Activated CD4-positive, alpha-beta T cell treated with anti-CD3 and anti-CD28 coated beads, Interleukin-2, amount 10 ng/mL, durations not matched to agents 7 days and 5 days (primary cell): ENCODE data around the gene CDY1. TPM values are rescaled to one million over a fixed set of nuclear protein-coding genes. Genes with fewer than 3 reads are reported as not detected.
"Not testable (repeated sequence)": the region's sequence is repeated elsewhere in the genome, so short reads cannot be mapped to it uniquely, and the experiment has no call there.

Experiments
- CTCF ChIA-PET: fragments of 350-600 bp; sonication (Branson Sonifier 250); formaldehyde crosslinking; loops from one replicate; lab custom pipeline; 2021; ENCODE audit warnings: antibody characterized with exemption; lab: Charles Lee
- POLR2A ChIA-PET: fragments of 350-600 bp; sonication (Branson Sonifier 250); formaldehyde crosslinking; loops from one replicate; lab custom pipeline; 2021; ENCODE audit warnings: antibody characterized with exemption; lab: Charles Lee
- DNase-seq: peaks from one replicate; pipeline ENCODE4 v3.0.0-alpha.2; 2020
- H3K27ac Mint-ChIP-seq: one replicate; pipeline ENCODE4 v1.8.0; 2021; ENCODE audit warnings: mild to moderate bottlenecking, moderate library complexity, mixed read lengths
- H3K27me3 Mint-ChIP-seq: one replicate; pipeline ENCODE4 v1.8.0; 2021; ENCODE audit warnings: mixed read lengths
- H3K36me3 Mint-ChIP-seq: one replicate; pipeline ENCODE4 v1.8.0; 2021; ENCODE audit warnings: low read depth, mixed read lengths
- H3K4me1 Mint-ChIP-seq: one replicate; pipeline ENCODE4 v1.8.0; 2021; ENCODE audit warnings: mixed read lengths
- H3K4me3 Mint-ChIP-seq: one replicate; pipeline ENCODE4 v1.8.0; 2021; ENCODE audit warnings: mild to moderate bottlenecking, moderate library complexity, mixed read lengths
- H3K9me3 Mint-ChIP-seq: one replicate; pipeline ENCODE4 v1.8.0; 2021; ENCODE audit warnings: mixed read lengths
- total RNA-seq, 2 experiments: library from RNA; stranded (reverse); gene quantifications; one replicate each; pipeline ENCODE4 v1.2.3, GENCODE V29; 2021

CDY1 gene, protein sequence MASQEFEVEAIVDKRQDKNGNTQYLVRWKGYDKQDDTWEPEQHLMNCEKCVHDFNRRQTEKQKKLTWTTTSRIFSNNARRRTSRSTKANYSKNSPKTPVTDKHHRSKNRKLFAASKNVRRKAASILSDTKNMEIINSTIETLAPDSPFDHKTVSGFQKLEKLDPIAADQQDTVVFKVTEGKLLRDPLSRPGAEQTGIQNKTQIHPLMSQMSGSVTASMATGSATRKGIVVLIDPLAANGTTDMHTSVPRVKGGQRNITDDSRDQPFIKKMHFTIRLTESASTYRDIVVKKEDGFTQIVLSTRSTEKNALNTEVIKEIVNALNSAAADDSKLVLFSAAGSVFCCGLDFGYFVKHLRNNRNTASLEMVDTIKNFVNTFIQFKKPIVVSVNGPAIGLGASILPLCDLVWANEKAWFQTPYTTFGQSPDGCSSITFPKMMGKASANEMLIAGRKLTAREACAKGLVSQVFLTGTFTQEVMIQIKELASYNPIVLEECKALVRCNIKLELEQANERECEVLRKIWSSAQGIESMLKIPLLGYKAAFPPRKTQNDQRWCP
- total RNA-seq, result not detected

DNA sequence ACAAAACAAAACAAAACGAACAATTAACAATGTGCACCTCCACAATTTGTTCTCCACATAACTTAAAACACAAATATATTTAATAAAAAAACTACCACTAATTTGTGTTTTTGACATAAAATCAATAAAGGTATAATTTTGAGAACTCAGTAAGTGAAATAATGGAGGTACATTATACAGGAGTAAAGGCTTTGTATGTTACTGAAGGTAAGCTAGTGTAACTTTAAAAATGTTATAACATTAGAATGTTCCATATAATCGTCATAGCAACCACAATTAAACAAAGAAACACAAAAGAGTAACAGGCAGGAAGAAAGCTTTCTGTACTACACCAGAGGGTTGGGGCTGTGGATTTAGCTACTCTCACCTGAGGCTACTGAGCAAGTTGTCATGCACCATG is at the start of gene CDY1:
CDY1 (plus strand) TSS at position 301 of the 400 bp plus-strand sequence. CDS start 326 bp downstream, outside the sequence.
- H3K4me3 Mint-ChIP-seq, CTCF ChIA-PET, H3K27me3 Mint-ChIP-seq, H3K4me1 Mint-ChIP-seq, DNase-seq, H3K9me3 Mint-ChIP-seq, H3K36me3 Mint-ChIP-seq, H3K27ac Mint-ChIP-seq, POLR2A ChIA-PET: not testable (repeated sequence)

DNA sequence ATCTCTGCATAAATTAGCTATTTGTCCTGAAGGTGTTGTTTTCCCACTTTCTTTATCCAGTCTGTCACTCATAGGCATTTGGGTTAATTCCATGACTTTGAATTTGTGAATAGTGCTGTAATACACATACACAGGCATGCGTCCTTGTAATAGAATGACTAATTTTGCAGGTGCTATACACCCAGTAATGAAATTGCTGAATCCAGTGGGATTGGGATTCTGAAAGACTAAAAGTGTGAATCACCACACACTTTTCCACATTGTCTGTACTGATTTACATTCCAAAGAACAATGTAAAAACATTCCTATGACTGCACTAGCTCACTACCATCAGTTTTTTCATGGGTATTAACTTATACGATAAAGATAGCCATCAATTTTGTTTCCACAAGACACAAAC is 28.6 kb upstream of the CDY1 start:
- CTCF ChIA-PET, H3K4me1 Mint-ChIP-seq, H3K4me3 Mint-ChIP-seq: not testable (repeated sequence)

DNA sequence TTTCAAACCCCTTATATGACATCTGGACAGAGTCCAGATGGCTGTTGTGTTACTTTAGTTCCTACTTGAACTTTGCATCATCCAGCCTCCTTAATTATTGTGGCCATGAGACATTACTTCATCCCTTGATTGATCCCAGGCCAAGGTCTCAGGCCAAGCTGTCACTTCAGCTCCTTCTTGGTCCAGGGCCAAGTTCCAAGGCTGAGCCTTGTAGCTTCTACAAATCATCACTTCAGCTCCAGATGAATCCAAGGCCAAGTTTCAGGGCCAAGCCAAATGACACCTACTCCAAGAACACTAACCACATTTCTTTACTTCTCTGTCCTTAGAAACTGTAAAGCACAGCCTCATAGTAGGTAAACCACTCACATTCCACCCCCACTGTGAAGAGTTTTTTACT is 1.7 kb upstream of the CDY1 start:
- DNase-seq, POLR2A ChIA-PET, H3K9me3 Mint-ChIP-seq, CTCF ChIA-PET, H3K4me1 Mint-ChIP-seq, H3K27me3 Mint-ChIP-seq, H3K4me3 Mint-ChIP-seq, H3K36me3 Mint-ChIP-seq, H3K27ac Mint-ChIP-seq: not testable (repeated sequence)

More for the DNA sequence above, 28.6 kb upstream of the CDY1 start:
- H3K9me3 Mint-ChIP-seq, H3K27me3 Mint-ChIP-seq, H3K36me3 Mint-ChIP-seq, POLR2A ChIA-PET, DNase-seq, H3K27ac Mint-ChIP-seq: not testable (repeated sequence)

DNA sequence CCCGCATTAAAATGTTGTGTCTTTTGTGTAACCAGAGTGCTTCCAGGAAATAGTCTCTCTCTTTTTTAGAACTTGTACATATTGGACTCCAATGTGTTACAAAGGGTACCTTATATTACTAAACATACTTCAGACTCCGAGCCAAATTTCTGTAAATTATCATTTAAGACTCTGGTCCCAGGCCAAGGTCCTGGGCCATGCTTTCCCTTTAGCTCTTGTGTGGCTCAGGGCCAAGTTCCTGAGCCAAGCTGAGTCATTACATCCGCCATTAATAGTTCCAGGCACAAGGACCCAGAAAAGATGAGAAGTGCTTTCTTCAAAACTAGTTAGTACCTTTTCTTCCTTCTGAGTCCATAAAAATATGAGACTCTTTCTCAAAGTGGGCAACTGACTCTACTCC is 4.6 kb downstream of the CDY1 start:
- CTCF ChIA-PET, POLR2A ChIA-PET, H3K27ac Mint-ChIP-seq: not testable (repeated sequence)

DNA sequence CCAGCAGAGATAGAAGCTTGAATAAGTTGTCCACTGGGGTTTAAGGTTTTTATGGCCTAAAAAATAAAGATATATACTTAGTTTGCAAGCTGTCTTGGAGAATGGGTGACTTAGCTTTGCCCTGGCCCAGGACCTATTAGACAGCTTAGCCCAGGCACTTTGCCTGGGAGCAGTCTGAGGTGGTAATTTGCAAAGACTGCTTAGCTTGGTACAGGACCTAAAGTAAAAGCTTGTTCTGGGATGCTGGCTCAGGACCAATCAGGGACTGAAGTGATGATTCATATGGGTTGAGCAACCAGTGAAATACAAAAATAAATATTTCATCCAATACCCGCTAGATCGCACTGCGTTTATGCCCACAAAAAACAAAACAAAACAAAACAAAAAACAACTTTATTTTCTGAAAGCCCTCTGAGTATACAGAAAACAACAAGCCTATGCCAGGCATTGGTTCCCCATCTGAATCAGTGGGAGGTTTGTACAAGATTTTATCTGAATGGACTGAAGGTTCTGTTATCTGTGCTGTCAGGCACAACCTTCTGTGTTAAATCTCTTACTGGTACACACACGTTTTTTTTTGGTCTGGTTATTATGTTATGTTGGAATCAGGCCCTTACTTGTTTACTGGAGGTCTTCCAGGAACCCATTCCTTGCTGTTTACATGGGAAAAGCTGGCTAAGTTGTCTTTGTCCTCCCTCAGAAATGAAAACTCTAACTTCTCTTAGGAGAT is 8.6 kb downstream of the CDY1 start:
- H3K36me3 Mint-ChIP-seq, CTCF ChIA-PET, POLR2A ChIA-PET, H3K27ac Mint-ChIP-seq, H3K27me3 Mint-ChIP-seq, H3K9me3 Mint-ChIP-seq, H3K4me3 Mint-ChIP-seq, H3K4me1 Mint-ChIP-seq, DNase-seq: not testable (repeated sequence)

More for the DNA sequence above, 4.6 kb downstream of the CDY1 start:
- H3K9me3 Mint-ChIP-seq, H3K4me3 Mint-ChIP-seq, H3K27me3 Mint-ChIP-seq, H3K36me3 Mint-ChIP-seq, DNase-seq, H3K4me1 Mint-ChIP-seq: not testable (repeated sequence)

DNA sequence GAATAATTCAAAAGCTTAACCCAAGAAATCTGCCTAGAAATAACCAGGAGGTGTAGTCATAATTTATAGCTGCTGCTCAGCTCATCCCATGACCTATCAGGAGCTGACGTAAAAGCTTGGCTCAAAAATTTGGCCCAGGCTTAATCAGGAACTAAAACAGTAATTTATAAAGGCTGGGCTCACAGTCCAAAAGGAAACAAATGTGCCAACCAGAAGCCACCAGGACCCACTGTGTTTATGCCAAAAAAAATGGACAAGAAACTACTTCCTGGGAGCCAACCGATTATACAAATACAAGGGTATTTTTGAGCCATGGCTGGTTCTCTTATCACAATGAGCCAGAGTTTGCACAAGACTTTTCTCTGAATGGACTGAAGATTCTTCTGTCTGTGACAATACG is 17.9 kb downstream of the CDY1 start:
- H3K9me3 Mint-ChIP-seq, H3K27me3 Mint-ChIP-seq, DNase-seq, H3K27ac Mint-ChIP-seq, H3K4me1 Mint-ChIP-seq, POLR2A ChIA-PET, H3K4me3 Mint-ChIP-seq, CTCF ChIA-PET, H3K36me3 Mint-ChIP-seq: not testable (repeated sequence)

DNA sequence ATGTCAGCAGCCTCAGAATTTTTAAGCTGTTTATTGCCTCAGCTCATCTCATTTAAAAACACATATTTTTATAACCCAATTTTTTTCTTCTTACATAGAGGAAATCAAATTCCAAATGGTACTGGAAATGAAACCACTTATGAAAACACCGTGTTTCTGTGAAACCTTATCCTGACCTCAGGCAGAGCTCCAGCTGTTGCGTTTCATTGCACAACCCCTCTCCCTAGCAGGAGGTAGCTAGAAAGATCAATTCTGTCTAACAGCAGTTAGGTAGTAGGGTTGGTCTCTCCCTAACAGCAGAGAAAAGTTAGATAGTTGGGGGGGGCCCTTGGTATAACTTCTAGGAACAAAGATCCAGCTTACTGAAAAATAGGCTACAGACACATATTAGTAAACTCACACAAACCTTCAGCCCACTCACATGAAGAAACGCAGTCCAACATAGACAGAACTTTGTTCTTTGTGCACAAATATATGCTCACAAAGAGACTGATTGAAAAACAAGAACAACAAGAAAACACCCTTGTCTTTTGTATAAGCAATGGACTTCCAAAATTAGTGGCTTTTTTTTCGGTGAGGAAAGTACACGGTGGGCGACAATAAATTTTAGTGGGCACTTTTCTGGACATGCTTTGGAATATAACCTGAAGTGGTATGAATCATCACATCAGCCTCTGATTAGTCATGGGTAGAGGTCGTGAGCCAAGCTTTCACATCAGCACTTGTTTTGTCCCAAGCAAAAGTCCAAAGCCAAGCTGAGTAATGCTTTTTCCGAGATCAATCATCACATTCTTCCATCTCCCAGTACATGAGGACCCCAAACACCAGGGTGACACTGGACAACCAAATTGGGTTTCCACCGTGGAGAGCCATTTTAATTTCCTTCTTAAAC is 21.4 kb downstream of the CDY1 start:
- H3K27me3 Mint-ChIP-seq, H3K4me1 Mint-ChIP-seq, H3K36me3 Mint-ChIP-seq, H3K4me3 Mint-ChIP-seq, CTCF ChIA-PET, DNase-seq, POLR2A ChIA-PET, H3K27ac Mint-ChIP-seq, H3K9me3 Mint-ChIP-seq: not testable (repeated sequence)
